SK-N-DZ (cell line): Measurements from ENCODE around the gene ANO5.

Source experiments
- DNase-seq: peaks from one replicate; pipeline ENCODE4 v3.0.0-alpha.2; 2015; ENCODE audit warnings: low spot score

The ANO5 gene

GRCh38 chr11:22331771-22332170 is 138.9 kb downstream of the ANO5 start:
- DNase-seq: no peak
